Measurements from ENCODE around the gene RHPN2.
"Not testable (repeated sequence)": the region's sequence is repeated elsewhere in the genome, so short reads cannot be mapped to it uniquely, and the experiment has no call there.

RHPN2 gene

DNA sequence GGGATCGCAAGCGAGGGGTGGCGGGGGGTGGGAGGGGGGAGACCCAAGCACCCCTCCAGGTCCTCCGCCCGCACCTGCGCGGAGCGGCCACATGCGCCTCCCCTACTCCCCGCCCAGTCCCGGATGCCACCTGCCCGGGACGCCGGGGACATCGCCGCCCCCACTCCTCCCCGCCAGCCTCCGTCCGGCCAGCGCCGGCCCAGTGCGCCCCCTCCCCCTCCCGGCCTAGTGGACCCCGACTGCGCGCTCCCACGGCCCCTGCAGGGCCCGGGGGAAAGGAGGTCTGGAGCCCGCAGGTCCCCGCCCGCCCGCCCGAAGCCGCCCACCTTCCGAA, 263 bp downstream of the RHPN2 start:
- DNase-seq (ENCODE audit: low read depth), result no peak

DNA sequence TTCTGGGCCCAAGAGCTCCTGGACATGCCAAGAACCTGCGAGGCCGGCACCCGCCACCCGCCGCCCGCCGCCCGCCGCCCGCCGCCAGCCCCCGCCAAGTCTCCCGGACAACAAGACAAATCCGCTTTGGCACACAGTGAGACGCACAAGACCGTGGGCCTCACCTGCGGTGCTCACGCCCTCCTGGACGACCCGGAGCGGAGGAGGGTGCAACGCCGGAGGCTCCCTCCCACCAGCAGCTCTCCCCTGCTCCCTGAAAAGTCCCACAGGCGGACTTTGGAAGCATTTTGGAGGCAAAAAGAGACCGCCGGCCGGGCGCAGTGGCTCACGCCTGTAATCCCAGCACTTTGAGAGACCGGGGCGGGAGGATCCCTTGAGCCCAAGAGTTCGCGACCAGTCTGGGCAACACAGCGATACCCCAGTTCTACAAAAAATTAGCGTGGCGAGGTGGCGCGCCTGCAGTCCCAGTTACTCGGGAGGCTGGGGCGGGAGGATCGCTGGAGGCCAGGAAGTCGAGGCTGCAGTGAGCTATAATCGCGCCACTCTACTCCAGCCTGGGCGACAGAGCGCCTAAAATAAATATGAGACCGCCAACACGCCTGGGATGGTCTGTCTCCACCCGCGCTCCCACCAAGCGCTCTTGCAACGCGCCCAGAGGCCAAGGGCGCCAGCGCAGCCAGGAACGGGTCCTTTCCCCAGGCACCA, 783 bp downstream of the RHPN2 start:
- DNase-seq (ENCODE audit: low read depth), result no peak

DNA sequence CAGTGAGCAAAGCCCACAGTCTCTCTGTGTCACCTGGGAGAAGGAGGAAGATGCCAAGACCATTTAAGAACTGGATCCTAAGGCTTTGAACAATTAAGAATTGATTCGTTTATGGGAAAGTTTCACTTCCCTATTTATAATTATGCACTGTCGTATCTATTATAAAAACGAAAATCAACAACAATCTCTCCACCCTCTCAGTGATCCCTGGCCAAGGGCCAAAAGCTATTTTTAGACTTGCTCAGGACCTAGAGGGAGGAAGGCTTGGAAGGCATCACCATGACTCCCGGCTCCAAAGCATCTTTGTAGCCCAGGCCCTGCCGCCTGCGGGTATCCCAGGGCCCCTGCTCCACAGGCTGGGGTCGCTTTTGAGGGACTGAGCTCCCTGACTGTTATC, 1.3 kb downstream of the RHPN2 start:
- DNase-seq (ENCODE audit: low read depth), result no peak

DNA sequence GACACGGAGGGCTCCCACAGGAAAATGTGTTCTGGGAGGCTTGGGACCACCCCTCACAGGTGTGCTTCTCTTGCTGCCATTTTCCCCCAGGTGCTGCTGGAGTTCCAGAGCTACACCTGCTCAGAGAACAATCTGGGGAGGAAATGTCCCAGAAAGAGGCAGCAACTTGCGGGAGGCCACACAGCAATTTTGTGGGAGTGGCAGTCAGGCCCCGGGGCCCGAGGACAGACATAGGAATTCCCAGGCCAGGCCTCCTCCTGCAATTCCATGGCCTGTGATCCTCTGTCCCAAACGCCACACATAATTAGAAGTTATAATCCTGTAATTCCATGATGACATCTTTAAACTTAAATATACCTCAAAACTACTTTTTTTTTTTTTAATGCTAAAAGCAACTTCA, 1.8 kb downstream of the RHPN2 start:
- no peak for DNase-seq (ENCODE audit: low read depth)

DNA sequence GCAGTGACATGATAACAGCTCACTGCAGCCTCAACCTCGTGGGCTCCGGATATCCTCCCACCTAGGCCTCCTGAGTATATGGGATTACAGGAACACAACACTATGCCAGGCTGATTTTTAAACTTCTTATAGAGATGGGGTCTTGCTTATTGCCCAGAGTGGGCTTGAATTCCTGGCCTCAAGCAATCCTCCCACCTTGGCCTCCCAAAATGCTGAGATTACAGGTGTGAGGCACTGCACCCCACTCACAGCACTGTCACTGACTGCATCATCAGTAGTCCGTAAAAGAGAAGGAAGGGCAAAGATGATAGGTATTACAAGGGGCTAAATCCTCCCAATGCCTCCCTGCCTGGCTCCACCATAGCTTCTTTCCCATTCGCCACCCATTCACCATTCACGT, 4.1 kb downstream of the RHPN2 start:
- no peak for DNase-seq (ENCODE audit: low read depth)

DNA sequence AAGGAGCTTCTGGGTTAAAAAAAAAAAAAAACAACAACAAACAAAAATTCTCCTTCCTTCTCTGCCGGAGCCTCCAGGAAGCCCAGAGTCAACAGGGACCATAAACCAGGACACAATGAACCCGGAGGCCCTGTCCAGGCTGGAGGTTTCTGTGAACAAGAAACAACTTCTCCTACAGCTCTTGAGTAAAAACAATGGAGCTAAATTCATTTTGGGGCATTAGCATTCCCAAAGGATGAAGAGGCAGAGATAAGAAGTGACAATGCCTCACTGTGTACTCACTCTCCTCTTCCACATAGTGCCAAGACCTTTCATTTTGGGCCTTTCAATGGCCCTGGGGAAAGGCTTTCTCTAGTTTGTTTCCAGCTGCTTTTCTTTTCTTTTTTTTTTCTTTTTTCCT, 9.0 kb downstream of the RHPN2 start:
- DNase-seq (ENCODE audit: low read depth), result no peak

DNA sequence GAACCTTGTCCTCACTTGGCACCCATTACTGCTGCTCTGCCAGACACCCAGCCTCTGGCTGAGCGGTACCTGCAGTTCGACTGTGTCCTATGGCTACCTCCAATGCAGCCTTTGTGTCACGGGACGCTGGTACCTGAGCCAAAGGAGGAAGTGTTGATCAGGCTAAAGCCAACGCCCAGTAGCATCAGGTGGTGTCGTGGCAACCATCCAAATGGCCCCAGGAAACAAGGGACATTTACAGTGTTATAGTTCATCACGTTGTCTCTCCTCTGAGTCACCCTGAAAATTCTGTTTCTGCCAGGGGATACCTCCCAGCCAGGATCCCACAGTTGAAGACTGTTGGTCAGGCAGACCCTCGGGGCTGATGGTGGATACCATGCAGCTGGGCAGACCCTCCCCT, 10.1 kb downstream of the RHPN2 start:
- no peak for DNase-seq (ENCODE audit: low read depth)

DNA sequence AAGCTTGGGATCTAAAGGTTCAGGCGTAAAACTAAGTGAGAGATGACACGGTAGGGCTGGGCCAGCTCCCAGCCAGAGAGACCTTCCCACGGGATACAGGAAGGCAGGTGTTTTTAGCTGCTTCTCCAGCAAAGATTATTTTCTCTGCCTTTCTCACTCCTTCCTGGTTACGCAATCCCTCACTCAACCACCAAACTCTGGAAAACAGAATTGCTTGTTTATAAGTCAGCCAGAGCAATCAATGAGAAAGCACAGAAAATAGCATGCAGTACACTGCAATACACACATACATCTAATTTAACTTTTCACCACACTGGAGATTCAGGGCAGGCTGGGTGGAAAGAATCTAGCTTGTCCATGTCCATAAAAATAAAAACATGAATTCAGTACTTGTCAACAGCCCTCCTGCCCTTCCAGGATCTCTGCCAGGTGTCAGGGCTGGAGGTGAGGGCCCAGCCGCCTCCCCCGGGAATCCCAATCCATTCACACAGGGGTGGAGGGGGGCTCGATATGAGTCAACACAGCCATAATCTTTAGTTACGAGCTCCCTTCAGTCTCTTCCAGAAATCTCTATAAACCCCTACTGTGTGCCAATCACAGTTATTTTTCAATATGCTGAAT, 12.2 kb downstream of the RHPN2 start:
- DNase-seq (ENCODE audit: low read depth), result no peak

DNA sequence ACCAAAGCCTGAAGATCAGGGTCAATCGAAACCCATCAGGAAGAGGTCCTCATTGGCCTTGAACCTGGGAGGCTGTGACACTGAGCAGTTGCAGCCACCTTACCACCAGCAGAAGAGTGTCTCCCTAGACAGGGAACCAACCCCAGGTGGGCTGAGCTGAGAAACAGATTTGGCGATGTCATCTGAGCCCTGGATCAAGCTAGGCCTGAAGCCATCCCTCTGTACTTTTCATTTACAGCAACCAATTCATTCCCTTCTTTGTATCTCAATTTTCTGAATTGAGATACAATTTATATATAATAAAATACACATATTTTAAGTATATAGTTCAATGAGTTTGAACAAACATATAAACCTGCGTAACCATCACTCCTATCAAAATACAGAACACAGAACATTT, 14.6 kb downstream of the RHPN2 start:
- no peak for DNase-seq (ENCODE audit: low read depth)

DNA sequence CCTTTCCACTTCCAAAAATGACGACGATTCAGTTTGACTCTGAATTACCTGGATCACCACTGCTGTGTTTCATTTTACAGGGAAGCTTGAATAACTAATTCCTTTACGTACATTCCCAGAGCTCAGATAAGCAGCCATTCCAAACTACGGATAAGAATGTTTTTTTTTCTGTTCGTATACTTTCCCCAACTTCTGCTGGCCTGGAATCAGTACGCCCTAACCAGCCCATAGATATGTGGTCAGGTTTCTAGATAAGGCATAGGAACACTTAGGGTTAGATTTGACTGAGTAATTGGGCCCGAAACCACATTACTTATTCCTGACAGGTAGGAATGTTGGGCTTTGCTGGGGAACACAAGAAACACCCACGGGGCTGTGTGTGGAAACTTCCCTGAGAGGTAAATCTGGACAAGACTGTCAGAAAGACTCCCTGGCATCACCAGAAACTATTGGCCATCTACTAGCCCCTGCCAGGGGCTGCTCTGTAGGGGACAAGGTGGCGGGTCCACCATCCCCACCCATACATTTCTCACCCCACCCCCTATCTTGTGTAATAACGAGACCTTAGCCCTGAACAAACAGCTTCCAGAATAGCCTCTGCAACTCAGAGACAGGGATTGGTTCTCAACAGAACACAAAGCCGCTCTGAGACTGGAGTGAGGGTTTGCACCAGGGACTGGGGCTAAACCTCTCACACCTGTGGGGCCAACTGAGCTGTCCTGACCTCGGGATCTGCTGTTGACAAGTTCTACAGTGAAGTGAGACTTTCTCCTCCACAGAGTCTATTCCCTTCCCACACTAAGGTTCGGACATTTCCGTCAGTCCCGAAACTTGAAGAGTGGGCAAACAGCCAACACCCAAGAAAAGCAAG, 15.6 kb downstream of the RHPN2 start:
- DNase-seq (ENCODE audit: low read depth), result no peak

DNA sequence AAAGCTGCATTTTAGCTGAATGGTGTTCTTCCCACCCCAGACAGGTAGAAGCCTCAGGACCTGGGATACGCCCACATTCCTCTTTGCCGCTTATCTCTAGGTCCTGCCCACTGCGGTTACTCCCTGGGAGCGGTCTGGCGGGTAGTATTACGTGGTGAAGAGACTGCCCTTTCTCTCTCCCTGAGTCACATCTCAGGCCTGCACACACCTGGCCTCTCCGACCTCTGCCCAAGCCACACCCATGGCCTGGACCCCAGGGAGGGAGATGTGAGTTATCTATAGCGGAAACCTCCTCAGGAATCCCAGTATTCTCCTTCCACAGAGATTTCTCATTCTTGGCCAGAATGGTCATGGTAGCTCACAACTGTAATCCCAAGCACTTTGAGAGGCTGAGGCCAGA, 17.3 kb downstream of the RHPN2 start:
- no peak for DNase-seq (ENCODE audit: low read depth)

DNA sequence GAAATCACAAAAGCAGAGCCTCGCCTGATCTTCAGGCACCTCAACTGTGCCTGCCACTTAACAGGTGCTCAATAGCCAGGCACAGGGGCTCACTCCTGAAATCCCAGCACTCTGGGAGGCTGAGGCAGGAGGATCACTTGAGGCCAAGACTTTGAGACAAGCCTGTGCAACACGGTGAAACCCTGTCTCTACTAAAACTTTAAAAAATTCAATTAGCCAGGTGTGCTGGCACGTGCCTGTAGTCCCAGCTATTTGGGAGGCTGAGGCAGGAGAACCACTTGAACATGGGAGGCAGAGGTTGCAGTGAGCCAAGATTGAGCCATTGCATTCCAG, 22.9 kb downstream of the RHPN2 start:
- DNase-seq (ENCODE audit: low read depth), result not testable (repeated sequence)

DNA sequence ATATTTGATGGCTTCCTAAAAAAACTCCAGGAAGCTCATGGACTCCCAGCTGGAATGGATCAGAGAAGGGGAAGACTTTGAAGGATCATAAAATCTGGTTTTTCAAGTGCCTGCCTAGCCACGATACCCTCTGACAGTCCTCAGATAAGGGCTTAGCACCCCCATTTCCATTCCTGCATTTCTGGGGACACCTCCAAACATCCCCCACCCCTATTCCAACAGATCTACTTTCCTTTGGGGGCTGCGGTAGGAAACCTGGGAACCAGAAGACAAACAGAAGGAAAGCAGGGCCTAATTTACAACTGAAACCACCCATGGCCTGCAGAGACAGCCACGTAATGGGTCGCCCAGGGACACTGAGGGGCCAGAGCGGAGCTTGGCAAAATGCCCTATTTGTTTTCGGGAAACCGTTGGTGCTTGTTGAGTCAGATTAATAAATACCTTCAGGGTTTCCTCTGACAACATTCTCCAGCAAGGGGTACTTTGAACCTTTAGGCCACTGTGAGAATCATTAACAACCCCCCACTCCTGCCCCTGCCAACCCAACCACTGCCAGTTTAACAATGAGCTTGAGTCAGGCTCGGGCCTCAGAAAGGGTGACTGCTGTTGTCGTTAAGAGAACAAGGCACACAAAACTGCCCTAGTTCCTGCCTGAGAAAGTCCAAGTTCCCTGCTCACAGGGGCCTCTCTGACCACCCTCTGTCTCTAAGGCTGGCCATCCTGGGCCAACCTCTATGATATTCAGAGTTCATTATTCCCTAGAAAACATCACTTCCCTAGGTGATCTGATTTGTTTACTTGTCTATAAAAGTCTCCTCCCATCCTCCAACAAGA, 23.5 kb downstream of the RHPN2 start:
- DNase-seq (ENCODE audit: low read depth), result no peak

DNA sequence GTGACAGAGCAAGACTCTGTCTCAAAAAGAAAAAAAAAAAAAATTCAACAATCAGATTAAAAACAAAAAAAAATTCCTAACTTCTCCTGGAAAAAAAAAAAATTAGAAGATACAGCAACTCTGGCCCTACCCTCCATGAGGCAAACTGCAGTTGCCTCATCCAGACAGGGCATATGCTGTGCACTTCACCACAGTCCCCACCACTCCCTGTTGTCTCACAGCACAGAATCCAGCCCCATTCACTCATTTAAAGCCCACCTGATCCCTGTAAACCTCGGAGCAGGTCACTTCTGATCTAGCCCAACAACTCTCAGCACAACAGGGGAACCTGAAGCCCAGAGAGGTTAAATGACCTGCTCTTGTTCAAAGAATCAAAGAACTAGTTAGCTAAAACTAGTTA, 24.9 kb downstream of the RHPN2 start:
- no peak for DNase-seq (ENCODE audit: low read depth)

DNA sequence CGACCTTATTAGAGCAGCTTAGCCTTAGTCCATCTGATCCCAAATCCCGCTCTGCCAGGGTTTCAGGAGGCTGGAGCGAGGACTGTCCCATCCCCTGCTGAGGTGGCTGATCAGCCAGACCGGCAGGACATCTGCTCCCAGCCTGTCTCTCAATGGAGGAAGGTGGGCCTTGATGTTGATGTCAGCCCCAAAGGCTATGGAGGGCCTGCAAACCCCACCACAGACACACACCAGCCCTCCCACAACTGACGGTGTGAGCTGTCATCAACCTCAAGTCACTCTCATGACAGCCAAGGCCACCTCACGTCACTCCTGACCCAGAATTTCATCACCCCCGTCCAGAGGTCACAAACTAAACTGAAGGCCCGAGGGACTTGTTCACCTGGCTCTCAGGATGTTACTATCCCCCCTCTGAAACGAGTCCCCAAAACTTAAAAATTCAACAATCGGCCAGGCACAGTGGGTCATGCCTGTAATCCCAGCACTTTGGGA, 25.5 kb downstream of the RHPN2 start:
- DNase-seq (ENCODE audit: low read depth), result no peak

DNA sequence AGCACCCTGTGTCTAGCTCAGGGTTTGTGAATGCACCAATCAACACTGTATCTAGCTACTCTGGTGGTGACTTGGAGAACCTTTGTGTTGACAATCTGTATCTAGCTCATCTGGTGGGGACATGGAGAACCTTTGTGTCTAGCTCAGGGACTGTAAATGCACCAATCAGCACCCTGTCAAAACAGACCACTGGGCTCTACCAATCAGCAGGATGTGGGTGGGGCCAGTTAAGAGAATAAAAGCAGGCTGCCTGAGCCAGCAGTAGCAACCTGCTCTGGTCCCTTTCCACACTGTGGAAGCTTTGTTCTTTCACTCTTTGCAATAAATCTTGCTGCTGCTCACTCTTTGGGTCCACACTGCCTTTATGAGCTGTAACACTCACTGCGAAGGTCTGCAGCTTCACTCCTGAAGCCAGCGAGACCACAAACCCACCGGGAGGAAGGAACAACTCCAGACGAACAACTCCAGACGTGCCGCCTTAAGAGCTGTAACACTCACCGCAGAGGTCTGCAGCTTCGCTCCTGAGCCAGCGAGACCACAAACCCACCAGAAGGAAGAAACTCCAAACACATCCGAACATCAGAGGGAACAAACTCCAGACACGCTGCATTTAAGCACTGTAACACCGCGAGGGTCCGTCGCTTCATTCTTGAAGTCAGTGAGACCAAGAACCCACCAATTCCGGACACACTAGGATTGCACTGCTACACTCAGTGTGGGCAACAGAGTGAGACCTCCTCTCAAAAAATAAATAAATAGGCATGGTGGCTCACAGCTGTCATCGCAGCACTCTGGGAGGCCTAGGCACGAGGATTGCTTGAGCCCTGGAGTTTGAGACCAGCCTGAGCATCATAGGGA, 27.3 kb downstream of the RHPN2 start:
- not testable (repeated sequence) for DNase-seq (ENCODE audit: low read depth)

DNA sequence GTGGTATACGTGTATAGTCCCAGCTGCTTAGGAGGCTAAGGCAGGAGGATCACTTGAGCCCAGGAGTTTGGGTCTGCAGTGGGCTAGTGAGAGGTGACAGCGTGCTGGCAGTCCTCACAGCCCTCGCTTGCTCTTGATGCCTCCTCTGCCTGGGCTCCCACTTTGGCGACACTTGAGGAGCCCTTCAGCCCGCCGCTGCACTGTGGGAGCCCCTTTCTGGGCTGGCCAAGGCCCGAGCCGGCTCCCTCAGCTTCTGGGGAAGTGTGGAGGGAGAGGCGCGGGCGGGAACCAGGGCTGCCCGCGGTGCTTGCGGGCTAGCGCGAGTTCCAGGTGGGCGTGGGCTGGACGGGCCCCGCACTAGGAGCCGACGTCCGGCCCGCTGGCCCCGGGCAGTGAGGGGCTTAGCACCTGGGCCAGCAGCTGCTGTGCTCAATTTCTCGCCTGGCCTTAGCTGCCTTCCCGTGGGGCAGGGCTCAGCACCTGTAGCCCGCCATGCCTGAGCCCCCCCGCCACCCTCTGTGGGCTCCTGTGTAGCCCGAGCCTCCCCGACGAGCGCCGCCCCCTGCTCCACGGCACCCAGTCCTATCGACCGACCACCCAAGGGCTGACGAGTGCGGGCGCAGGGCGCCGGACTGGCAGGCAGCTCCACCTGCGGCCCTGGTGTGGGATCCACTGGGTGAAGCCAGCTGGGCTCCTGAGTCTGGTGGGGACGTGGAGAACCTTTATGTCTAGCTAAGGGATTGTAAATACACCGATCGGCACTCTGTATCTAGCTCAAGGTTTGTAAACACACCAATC, 28.1 kb downstream of the RHPN2 start:
- DNase-seq (ENCODE audit: low read depth), result not testable (repeated sequence)

DNA sequence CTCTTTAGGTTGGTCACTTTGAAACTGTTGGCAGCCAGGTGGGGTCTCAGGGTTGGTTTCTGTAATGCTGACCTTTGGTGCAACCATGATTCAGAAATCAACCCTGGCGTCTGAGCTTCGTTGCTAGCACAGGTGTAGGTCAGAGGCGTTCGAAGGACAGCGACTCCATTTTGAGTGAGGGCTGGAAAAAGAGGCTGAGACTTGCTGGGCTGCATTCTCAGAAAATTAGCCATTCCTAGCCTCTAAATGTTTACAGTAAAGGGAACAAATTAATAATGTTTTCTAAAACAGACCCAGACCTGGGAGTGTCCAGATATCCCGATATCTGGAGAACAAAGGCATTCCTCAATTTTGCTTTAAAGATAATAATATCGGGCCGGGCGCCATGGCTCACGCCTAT, 29.2 kb downstream of the RHPN2 start:
- DNase-seq (ENCODE audit: low read depth), result no peak

DNA sequence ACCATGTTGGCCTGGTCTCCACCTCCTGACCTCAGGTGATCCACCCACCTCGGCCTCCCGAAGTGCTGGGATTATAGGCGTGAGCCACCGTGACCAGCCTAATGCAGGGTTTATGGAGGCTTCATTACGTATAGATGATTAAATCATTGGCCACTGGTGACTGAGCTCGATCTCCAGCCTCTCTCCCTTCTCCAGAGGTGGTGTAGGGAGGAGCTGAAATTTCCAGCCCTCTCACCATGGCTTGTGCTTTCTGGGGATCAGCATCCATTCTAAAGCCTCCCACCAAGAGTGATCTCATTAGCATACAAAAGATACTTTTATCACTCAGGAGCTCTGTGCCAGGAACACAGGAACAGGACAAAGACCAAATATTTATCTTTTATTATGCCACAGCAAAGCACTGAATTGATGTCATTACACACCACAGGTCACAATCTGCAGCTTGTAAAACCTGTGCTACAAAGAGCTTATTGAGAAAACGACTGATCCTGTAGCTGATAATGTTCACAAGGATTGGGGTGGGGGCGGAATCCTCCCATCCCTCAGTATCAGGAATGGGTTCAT, 32.4 kb downstream of the RHPN2 start:
- no peak for DNase-seq (ENCODE audit: low read depth)

DNA sequence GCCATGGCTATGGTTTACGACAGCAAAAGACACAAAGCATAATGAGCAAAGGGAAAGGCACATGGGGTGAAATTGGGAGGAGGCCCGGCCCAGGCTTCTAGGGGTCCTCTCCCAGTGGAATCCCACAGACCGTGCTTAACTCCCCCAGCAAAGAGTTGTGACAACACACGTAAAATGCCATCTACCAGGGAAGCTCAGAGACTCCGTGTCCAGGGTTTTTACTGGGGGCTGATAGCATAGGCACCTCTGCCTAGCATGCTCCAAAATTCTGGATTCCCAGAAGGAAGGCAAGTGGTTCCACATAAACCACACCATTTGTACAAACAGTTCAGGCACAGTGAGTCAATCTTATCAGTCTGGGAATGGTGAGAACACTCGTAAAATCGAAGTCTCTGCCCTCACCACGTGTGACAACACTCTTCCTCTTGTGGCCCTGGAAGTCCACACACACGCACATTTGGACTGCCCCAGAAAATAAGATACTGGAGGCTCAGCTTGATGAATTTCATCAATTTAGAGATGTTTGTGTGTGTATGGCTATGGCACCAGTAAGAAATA, 34.9 kb downstream of the RHPN2 start:
- no peak for DNase-seq (ENCODE audit: low read depth)

Data from activated T-helper 1 cell treated with Interleukin-2 at 50 U/mL for 16 hours (primary cell).